GM23338 (cell line): ENCODE data around the gene CACNA1H. TPM values are rescaled to one million over a fixed set of nuclear protein-coding genes. Genes with fewer than 3 reads are reported as not detected.

Experiments used
- ATAC-seq: fragments of 200-7000 bp; cut with Tn5 transposase; 3 replicates; pipeline ENCODE4 v1.9.1; 2020
- DNase-seq: peaks from one replicate; pipeline ENCODE4 v3.0.0-alpha.2; 2015; ENCODE audit warnings: low spot score
- H2AFZ ChIP-seq: fragments of 200-600 bp; sonication (generic); 2 replicates; pipeline ENCODE4 v1.8.0; 2016; ENCODE audit warnings: antibody characterized with exemption, mild to moderate bottlenecking, moderate library complexity
- H3F3A ChIP-seq: fragments of 200-600 bp; sonication (generic); replicated peaks from 2 replicates; pipeline ENCODE4 v1.8.0; 2017; ENCODE audit warnings: antibody characterized with exemption, mixed run types, low read depth
- H3K27ac ChIP-seq: fragments of 200-600 bp; sonication (generic); 2 replicates; pipeline ENCODE4 v1.6.1; 2016; ENCODE audit warnings: low read depth
- H3K27me3 ChIP-seq: fragments of 200-600 bp; sonication (generic); 2 replicates; pipeline ENCODE4 v1.8.0; 2016; ENCODE audit warnings: mild to moderate bottlenecking, mixed run types, moderate library complexity; ENCODE audit not compliant: insufficient read depth
- H3K36me3 ChIP-seq: fragments of 200-600 bp; sonication (generic); 2 replicates; pipeline ENCODE4 v1.8.0; 2016; ENCODE audit warnings: mild to moderate bottlenecking; ENCODE audit not compliant: insufficient read depth
- H3K4me1 ChIP-seq: fragments of 200-600 bp; sonication (generic); 2 replicates; pipeline ENCODE4 v1.8.0; 2016; ENCODE audit warnings: mild to moderate bottlenecking, moderate library complexity; ENCODE audit not compliant: insufficient read depth
- H3K4me2 ChIP-seq: fragments of 200-600 bp; sonication (generic); 2 replicates; pipeline ENCODE4 v1.7.1; 2017; ENCODE audit warnings: mixed run types
- H3K4me3 ChIP-seq: fragments of 200-600 bp; sonication (generic); 2 replicates; pipeline ENCODE4 v1.6.1; 2016; ENCODE audit warnings: mixed run types
- H3K79me2 ChIP-seq: fragments of 200-600 bp; sonication (generic); replicated peaks from 2 replicates; pipeline ENCODE4 v1.8.0; 2017; ENCODE audit warnings: mild to moderate bottlenecking; ENCODE audit not compliant: insufficient read depth
- H3K9me2 ChIP-seq: fragments of 200-600 bp; sonication (generic); 2 replicates; pipeline ENCODE4 v1.8.0; 2017; ENCODE audit not compliant: insufficient read depth
- H4K20me1 ChIP-seq: fragments of 200-600 bp; sonication (generic); replicated peaks from 2 replicates; pipeline ENCODE4 v1.8.0; 2017; ENCODE audit warnings: mild to moderate bottlenecking; ENCODE audit not compliant: insufficient read depth
- H3K27ac Mint-ChIP-seq: 2 replicates; pipeline ENCODE4 v1.8.0; 2020; ENCODE audit warnings: inconsistent platforms, mild to moderate bottlenecking, moderate library complexity, mixed read lengths
- H3K27me3 Mint-ChIP-seq: 3 replicates; pipeline ENCODE4 v1.8.0; 2022; ENCODE audit warnings: low read depth, mild to moderate bottlenecking, moderate library complexity, mixed read lengths, inconsistent platforms; ENCODE audit not compliant: insufficient read depth, poor library complexity
- H3K36me3 Mint-ChIP-seq: 3 replicates; pipeline ENCODE4 v1.8.0; 2021; ENCODE audit warnings: low read depth, mild to moderate bottlenecking, inconsistent platforms, moderate library complexity, mixed read lengths
- H3K4me1 Mint-ChIP-seq: 3 replicates; pipeline ENCODE4 v1.8.0; 2020; ENCODE audit warnings: mild to moderate bottlenecking, inconsistent platforms, mixed read lengths
- H3K4me3 Mint-ChIP-seq: 3 replicates; pipeline ENCODE4 v1.8.0; 2021; ENCODE audit warnings: moderate library complexity, mild to moderate bottlenecking, inconsistent platforms, mixed read lengths
- H3K9me3 Mint-ChIP-seq: 3 replicates; pipeline ENCODE4 v1.8.0; 2020; ENCODE audit warnings: moderate library complexity, mild to moderate bottlenecking, inconsistent platforms, mixed read lengths
- CREB1 ChIP-seq: fragments of 250-450 bp; sonication (Bioruptor Pico); IDR thresholded peaks from 2 replicates; pipeline ENCODE4 v1.5.0; 2020; ENCODE audit warnings: low read depth, mild to moderate bottlenecking, moderate library complexity
- EZH2 ChIP-seq: fragments of 200-600 bp; sonication (generic); IDR thresholded peaks from one replicate; pipeline ENCODE4 v1.8.0; 2017; ENCODE audit warnings: antibody characterized with exemption, mild to moderate bottlenecking, low read depth; ENCODE audit not compliant: unreplicated experiment
- EZH2phosphoT487 ChIP-seq: fragments of 200-600 bp; sonication (generic); IDR thresholded peaks from one replicate; pipeline ENCODE4 v1.8.1; 2018; ENCODE audit warnings: antibody characterized with exemption; ENCODE audit not compliant: unreplicated experiment
- JUNB ChIP-seq: IDR thresholded peaks from one replicate; pipeline ENCODE4 v1.6.1; 2016; ENCODE audit warnings: antibody characterized with exemption; ENCODE audit not compliant: unreplicated experiment
- NANOG ChIP-seq: IDR thresholded peaks from 2 replicates; pipeline ENCODE4 v1.6.1; 2016; ENCODE audit warnings: antibody characterized with exemption, borderline replicate concordance
- POLR2AphosphoS5 ChIP-seq: IDR thresholded peaks from 2 replicates; pipeline ENCODE4 v1.6.1; 2016; ENCODE audit warnings: antibody characterized with exemption, low read depth
- ZNF331 ChIP-seq: fragments of 250-450 bp; sonication (Bioruptor Pico); IDR thresholded peaks from 2 replicates; pipeline ENCODE4 v1.5.0; 2020; ENCODE audit warnings: low read depth, mild to moderate bottlenecking, moderate library complexity
- polyA plus RNA-seq: library from polyadenylated mRNA; unstranded; fragments of >200 nt; fragmentation: Nextera tagmentation; extraction: Ambion mirVana; gene quantifications from 2 replicates; pipeline ENCODE4 v1.2.1, GENCODE V29; 2016
- total RNA-seq: library from RNA; depleted of rRNA; stranded (reverse); fragments of >200 nt; shearing (Covaris generic); gene quantifications from 2 replicates; pipeline ENCODE4 v1.2.3, GENCODE V29; 2014
- TF ChIP-seq, protein P1 (sequence below): fragments of 250-450 bp; sonication (Bioruptor Pico); IDR thresholded peaks from 2 replicates; pipeline ENCODE4 v1.5.0; 2020; ENCODE audit warnings: mild to moderate bottlenecking, moderate library complexity

CACNA1H gene
- total and polyA plus RNA-seq, 2 experiments from 2014 or later: 3.5 to 43.3 TPM

DNA sequence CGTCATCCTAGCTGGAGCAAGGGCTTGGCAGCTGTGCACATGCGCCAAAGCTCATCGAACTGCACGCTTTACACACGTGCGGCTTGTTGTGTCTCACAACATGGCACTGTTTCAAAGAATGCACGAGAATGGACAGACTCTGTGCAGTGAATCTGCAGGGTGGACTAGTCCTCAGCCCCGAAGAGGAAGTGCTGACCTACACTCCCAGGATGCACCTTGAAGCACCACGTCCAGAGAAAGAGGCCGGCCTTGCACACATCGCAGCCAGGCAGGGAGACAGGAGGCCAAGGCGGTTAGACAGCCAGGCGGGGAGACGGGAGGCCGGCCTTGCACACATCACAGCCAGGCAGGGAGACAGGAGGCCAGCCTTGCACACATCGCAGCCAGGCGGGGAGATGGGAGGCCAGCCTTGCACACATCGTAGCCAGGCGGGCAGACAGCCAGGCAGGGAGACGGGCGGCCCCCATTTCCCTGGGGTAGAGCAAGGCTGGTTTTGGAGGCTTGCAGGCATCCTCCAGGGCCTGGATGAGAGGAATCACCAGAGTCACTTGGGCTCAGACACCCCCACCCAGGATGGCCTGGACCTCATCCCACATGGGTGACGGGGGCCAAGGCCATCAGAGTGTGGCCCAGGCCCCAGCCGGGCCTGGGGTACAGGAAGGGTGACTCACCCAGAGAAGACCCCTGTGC lies 9.0 kb upstream of the CACNA1H start:
- TF ChIP-seq CREB1 (CRISPR knock-in tag) (no peak), EZH2phosphoT487 (no peak), NANOG (no peak), EZH2 (no peak)
- Mint-ChIP-seq H3K4me3 (no peak overlapping the region), H3K4me1 (no peaks in the 10 kb centered on the region), H3K36me3 (0 out of 3 replicates have a peak, but pooled peaks cover 3% of the 10 kb centered on the region), H3K27ac (peak overlapping the region; percentile 81; the same call in 1 of the 2 replicates), H3K27me3 (peaks cover 5% of the 10 kb centered on the region), H3K9me3 (peaks cover 15% of the 10 kb centered on the region)
- no peaks in the 10 kb centered on the region for H3K36me3 ChIP-seq
- ATAC-seq (no peak), DNase-seq (no peak)
- H3K27ac ChIP-seq: no peak overlapping the region
- no peaks in the 10 kb centered on the region for H4K20me1 ChIP-seq
- no peaks in the 10 kb centered on the region for H3K79me2 ChIP-seq
- H2AFZ ChIP-seq: no peak overlapping the region
- no peak overlapping the region for H3K4me2 ChIP-seq
- H3K27me3 ChIP-seq: no peaks in the 10 kb centered on the region
- H3K9me2 ChIP-seq: no peaks in the 10 kb centered on the region
- no peaks in the 10 kb centered on the region for H3F3A ChIP-seq
- no peak overlapping the region for H3K4me3 ChIP-seq
- H3K4me1 ChIP-seq: no peaks in the 10 kb centered on the region

DNA sequence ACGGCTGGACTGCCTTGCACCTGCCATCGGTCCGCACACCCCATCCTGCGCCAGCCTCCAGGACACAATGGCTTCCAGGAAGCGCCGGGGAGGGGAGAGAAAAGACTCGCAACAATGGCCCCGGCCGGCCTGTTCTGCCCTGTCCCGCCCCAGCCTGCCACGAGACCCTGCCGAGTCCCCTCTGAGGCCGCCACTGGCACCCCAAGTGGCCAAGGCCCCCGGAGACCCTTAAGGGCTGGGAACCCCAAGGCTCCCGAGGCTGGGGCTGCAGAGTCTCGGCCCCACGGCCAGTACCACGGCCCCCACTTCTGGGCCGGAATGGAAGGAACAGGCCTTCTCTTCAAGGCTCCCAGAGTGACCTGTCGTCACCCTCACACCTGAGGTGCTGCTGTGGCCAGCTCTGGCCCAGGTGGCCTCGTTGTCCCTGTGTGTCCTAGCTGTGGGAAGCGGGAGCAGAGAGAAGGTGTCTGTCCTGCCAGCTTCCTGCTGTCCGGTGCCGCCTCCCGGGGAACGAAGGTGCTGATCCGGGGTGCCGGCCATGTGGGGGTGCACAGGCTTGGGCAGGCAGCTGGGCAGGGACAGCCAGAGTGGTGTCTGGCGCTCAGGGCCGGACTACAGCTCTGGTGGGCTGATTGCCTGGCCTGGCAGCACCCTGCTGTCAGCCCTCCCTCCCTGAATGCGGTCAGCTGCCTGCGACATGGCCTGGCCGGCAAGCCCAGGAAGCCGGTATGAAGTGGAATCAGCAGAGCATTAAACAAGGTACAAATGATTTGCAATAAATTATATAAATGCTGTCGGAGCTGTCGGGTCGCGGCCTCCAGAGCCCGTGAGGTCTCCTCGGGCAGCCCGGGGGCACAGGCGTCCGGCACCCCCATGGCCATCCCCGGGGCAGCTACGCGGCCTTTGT lies 8.2 kb upstream of the CACNA1H start:
- Mint-ChIP-seq H3K4me3 (no peak overlapping the region), H3K27me3 (peaks cover 8% of the 10 kb centered on the region), H3K9me3 (peaks cover 15% of the 10 kb centered on the region), H3K4me1 (no peaks in the 10 kb centered on the region), H3K27ac (no peak overlapping the region), H3K36me3 (0 out of 3 replicates have a peak, but pooled peaks cover 3% of the 10 kb centered on the region)
- H3K9me2 ChIP-seq: no peaks in the 10 kb centered on the region
- DNase-seq (no peak), ATAC-seq (no peak; the same call in 2 of the 3 replicates)
- no peak overlapping the region for H2AFZ ChIP-seq
- H3K27me3 ChIP-seq: no peaks in the 10 kb centered on the region
- no peaks in the 10 kb centered on the region for H3K36me3 ChIP-seq
- H3K4me1 ChIP-seq: no peaks in the 10 kb centered on the region
- no peaks in the 10 kb centered on the region for H3K79me2 ChIP-seq
- H4K20me1 ChIP-seq: no peaks in the 10 kb centered on the region
- H3F3A ChIP-seq: no peaks in the 10 kb centered on the region
- H3K4me3 ChIP-seq: no peak overlapping the region
- no peak overlapping the region for H3K27ac ChIP-seq
- no peak overlapping the region for H3K4me2 ChIP-seq
- no peak for TF ChIP-seq ZNF331 (CRISPR knock-in tag)
- no peak for TF ChIP-seq EZH2
- no peak for TF ChIP-seq JUNB
- TF ChIP-seq POLR2AphosphoS5: no peak
- TF ChIP-seq CREB1 (CRISPR knock-in tag): no peak
- TF ChIP-seq, protein P1, sequence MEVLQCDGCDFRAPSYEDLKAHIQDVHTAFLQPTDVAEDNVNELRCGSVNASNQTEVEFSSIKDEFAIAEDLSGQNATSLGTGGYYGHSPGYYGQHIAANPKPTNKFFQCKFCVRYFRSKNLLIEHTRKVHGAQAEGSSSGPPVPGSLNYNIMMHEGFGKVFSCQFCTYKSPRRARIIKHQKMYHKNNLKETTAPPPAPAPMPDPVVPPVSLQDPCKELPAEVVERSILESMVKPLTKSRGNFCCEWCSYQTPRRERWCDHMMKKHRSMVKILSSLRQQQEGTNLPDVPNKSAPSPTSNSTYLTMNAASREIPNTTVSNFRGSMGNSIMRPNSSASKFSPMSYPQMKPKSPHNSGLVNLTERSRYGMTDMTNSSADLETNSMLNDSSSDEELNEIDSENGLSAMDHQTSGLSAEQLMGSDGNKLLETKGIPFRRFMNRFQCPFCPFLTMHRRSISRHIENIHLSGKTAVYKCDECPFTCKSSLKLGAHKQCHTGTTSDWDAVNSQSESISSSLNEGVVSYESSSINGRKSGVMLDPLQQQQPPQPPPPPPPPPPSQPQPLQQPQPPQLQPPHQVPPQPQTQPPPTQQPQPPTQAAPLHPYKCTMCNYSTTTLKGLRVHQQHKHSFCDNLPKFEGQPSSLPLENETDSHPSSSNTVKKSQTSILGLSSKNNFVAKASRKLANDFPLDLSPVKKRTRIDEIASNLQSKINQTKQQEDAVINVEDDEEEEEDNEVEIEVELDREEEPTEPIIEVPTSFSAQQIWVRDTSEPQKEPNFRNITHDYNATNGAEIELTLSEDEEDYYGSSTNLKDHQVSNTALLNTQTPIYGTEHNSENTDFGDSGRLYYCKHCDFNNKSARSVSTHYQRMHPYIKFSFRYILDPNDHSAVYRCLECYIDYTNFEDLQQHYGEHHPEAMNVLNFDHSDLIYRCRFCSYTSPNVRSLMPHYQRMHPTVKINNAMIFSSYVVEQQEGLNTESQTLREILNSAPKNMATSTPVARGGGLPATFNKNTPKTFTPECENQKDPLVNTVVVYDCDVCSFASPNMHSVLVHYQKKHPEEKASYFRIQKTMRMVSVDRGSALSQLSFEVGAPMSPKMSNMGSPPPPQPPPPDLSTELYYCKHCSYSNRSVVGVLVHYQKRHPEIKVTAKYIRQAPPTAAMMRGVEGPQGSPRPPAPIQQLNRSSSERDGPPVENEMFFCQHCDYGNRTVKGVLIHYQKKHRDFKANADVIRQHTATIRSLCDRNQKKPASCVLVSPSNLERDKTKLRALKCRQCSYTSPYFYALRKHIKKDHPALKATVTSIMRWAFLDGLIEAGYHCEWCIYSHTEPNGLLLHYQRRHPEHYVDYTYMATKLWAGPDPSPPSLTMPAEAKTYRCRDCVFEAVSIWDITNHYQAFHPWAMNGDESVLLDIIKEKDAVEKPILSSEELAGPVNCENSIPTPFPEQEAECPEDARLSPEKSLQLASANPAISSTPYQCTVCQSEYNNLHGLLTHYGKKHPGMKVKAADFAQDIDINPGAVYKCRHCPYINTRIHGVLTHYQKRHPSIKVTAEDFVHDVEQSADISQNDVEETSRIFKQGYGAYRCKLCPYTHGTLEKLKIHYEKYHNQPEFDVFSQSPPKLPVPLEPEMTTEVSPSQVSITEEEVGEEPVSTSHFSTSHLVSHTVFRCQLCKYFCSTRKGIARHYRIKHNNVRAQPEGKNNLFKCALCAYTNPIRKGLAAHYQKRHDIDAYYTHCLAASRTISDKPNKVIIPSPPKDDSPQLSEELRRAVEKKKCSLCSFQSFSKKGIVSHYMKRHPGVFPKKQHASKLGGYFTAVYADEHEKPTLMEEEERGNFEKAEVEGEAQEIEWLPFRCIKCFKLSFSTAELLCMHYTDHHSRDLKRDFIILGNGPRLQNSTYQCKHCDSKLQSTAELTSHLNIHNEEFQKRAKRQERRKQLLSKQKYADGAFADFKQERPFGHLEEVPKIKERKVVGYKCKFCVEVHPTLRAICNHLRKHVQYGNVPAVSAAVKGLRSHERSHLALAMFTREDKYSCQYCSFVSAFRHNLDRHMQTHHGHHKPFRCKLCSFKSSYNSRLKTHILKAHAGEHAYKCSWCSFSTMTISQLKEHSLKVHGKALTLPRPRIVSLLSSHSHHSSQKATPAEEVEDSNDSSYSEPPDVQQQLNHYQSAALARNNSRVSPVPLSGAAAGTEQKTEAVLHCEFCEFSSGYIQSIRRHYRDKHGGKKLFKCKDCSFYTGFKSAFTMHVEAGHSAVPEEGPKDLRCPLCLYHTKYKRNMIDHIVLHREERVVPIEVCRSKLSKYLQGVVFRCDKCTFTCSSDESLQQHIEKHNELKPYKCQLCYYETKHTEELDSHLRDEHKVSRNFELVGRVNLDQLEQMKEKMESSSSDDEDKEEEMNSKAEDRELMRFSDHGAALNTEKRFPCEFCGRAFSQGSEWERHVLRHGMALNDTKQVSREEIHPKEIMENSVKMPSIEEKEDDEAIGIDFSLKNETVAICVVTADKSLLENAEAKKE (CRISPR knock-in tag): no peak
